Activated CD8-positive, alpha-beta memory T cell treated with anti-CD3 and anti-CD28 coated beads for 1 hour (primary cell): ENCODE measurements around the gene NME7.

Experiments used
- DNase-seq, 2 donors: peaks; one replicate each; pipeline ENCODE4 v3.0.0-alpha.2; 2020; ENCODE audit warnings: low read depth in 1 of 2; ENCODE audit errors: extremely low read depth in 1 of 2

Gene NME7

DNA sequence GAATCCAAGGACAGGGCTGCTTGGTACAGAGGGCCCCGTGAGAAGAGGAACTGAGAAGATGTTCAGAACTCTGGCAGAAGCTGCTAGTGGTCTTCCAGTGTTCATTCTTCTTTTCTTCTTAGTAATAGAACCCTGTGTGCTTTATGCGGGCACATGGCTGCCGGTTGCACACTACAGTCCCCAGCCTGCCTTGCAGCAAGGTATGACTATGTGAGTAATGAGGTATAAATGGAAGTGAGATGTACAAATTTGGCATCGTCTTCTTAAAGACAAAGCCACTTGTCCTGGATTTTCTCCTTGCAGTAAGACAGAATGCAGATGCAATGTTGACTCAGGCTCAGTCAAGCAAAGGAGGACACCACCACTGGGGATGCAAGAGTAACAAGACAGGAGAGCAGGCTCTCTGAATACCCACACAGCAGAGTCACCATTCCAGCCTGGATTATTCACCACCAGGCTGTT lies 276.1 kb downstream of the NME7 start:
- no peak for DNase-seq

DNA sequence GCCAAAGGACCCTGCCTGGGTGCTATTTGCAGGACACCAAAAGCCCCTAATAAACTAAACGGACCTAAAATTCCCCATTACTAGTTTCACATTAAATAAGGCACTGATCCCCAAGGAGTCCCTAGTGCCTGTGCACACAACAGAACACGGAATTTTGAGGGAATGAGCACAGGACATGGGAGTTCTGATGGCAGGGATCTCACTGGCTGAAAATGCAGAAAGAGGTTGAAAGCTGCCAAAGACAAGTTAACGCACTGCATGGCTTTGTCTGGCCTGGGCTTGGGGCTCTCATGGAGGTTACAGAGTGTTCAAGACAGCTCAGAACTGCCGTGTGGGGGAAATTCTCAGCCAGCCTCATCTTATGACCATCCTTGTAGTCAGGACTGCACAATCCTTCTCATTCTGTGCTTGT lies 276.7 kb downstream of the NME7 start:
- no peak for DNase-seq

DNA sequence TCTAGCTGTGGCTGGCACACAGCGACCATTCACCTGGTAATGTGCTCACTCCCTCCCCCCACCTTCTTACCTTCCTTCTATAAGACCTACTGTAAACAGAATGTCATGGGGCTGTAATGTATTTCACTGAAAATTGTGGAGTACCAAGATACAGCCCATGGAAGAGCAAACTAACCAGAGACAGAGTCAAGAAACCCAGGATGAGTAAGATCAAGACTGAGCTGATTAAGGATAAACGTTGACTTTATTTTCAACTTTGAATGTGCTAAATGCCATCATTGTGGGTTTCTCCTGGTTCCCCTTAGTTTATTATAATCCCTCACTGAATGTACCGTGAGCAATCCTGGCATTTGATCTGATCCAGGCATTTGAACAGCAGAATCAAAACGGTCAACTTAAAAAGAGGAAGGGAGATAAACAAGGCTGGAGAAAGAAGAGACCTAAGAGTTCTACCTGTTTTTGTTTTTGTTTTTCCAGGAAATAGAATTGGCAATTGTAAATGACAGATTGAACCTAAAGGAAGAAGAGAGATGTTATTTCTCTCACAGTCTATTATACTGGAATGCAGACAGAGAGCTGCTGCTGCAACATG lies 277.2 kb downstream of the NME7 start:
- no peak for DNase-seq

DNA sequence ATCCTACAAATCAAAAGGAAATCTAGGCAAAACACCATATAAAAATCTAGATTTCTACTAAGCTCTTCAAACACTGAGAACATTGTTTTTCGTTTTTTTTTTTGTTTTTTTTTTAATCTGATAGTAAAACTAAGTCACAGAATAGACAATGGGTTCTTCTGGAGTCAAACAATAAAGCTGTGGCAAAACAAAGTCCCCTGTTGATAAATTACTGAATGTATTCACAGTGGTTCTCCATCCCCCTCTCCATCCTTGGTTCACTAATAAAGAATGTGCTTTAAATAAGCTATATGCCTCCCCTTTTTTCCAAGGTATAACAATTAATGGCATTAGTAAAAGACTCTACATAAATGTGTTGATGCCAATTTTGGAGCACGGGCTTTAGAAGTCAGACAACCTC lies 277.8 kb downstream of the NME7 start:
- DNase-seq, result no peak

DNA sequence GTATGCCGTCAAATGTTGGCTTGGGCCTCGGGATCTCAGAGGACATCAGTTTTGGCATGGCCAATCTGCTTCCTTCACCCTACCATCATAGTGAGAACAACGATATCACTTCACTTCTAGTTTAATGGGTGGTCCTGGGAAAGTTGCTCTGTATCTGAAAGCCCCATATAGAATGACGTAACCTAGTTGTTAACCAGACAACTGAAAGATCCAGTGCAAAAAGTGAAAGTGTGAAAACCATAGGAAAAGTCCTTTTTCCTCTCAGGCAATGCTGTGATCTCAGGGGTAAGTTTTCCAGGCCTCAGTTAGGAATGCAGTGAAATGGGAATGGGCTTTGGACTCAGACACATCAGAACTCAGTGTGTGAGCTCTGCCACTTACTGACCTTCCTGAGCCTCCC lies 279.7 kb downstream of the NME7 start:
- DNase-seq, result no peak

DNA sequence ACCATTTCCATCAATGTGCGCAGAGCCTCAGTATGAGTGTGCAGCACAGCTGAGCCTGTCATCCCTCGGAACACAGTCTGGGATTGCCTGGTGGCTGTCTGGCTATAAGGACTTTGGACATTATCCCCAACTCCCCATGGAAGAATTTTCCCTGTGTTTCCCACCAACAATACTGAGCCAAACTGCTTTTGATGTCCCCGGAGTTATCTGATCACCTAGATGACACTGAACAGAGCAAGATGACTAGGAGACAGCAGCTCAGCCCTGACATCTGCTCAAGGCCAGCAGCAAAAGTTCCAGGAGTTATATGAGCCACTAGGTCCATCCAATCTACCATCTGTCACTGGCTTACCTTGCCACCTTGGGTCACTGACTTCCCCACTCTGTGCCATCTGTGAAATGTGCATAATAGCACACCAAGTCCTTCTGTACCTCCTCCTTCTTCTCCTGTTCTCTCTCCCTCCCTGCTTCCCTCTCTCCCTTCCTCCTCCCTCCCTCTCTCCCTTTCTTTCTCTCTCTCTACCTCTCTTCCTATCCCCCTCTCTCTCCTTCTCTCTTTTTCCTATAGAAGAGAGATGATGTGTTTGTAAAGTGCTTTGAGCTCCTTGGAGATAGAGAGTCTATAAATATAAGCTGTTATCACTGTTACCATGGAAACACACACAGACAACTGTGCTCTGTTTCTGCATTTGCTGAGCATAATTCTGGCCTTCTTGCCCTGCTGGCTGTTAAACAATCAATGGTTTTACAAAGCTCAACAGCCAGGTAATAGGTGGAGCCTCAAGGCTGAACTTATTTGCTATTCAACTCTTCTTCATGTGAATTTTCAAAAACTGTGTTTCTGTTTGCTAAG lies 280.8 kb downstream of the NME7 start:
- no peak for DNase-seq

DNA sequence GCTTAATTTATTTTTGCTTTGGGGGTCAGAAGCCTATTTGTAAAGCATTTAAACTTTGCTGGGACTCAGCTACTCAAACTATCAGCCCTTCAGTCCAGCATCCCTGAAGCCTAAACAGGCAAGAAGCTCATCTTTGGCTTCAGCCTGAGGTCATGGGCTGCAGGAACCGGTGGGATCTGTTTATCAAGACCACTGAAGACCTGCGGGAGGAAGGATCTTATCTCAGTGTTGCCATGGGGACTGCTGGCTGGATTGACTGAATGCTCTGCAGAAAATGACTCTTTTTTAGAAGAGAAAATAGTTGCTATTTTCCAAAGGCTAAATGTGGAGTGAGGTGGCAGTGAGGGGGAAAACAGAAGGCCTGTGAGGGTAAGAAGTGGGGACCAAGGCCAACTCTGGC lies 281.7 kb downstream of the NME7 start:
- no peak for DNase-seq
